WTC11 (cell line): ENCODE results near the gene ARHGAP8. TPM values are rescaled to one million over a fixed set of nuclear protein-coding genes. Genes with fewer than 3 reads are reported as not detected.
A peak's percentile ranks its signal among the peaks of the same experiment; 100 is the strongest.

ENCODE experiments used
- ATAC-seq: fragments of 200-7000 bp; cut with Tn5 transposase; 2 replicates; pipeline ENCODE4 v1.10.0; 2021; ENCODE audit warnings: mild to moderate bottlenecking, moderate library complexity
- CTCF ChIA-PET: fragments of 300-600 bp; sonication (Branson Sonifier 250); formaldehyde crosslinking; loops from one replicate; lab custom pipeline; 2021; ENCODE audit warnings: antibody characterized with exemption; lab: Charles Lee
- POLR2A ChIA-PET: fragments of 350-600 bp; sonication (Branson Sonifier 250); formaldehyde crosslinking; loops from one replicate; lab custom pipeline; 2021; ENCODE audit warnings: antibody characterized with exemption; lab: Charles Lee
- DNase-seq: peaks from one replicate; pipeline ENCODE4 v3.0.0; 2021; ENCODE audit warnings: low spot score
- H3K27ac Mint-ChIP-seq: 2 replicates; pipeline ENCODE4 v1.8.0; 2021; ENCODE audit warnings: mixed read lengths
- H3K27me3 Mint-ChIP-seq: 2 replicates; pipeline ENCODE4 v1.8.0; 2021; ENCODE audit warnings: low read depth, mild to moderate bottlenecking, moderate library complexity, mixed read lengths
- H3K36me3 Mint-ChIP-seq: 2 replicates; pipeline ENCODE4 v1.8.0; 2021; ENCODE audit warnings: mixed read lengths
- H3K4me1 Mint-ChIP-seq: 2 replicates; pipeline ENCODE4 v1.8.0; 2022; ENCODE audit warnings: mixed read lengths
- H3K4me3 Mint-ChIP-seq: 2 replicates; pipeline ENCODE4 v1.8.0; 2021; ENCODE audit warnings: mild to moderate bottlenecking, moderate library complexity, mixed read lengths
- H3K9me3 Mint-ChIP-seq: 2 replicates; pipeline ENCODE4 v1.8.0; 2021; ENCODE audit warnings: mixed read lengths
- AFF4 ChIP-seq: sonication (generic); formaldehyde crosslinking; IDR thresholded peaks from 2 replicates; pipeline ENCODE4 v1.8.1; 2023; ENCODE audit warnings: mild to moderate bottlenecking, missing genetic modification reagents, borderline replicate concordance
- CREB1 ChIP-seq: sonication (generic); formaldehyde crosslinking; IDR thresholded peaks from 2 replicates; pipeline ENCODE4 v1.8.0; 2023; ENCODE audit warnings: mild to moderate bottlenecking, missing genetic modification reagents
- E2F1 ChIP-seq: sonication (generic); formaldehyde crosslinking; IDR thresholded peaks from 2 replicates; pipeline ENCODE4 v1.8.0; 2022; ENCODE audit warnings: mild to moderate bottlenecking, missing genetic modification reagents
- FOXK1 ChIP-seq: sonication (generic); formaldehyde crosslinking; IDR thresholded peaks from 2 replicates; pipeline ENCODE4 v1.8.0; 2022; ENCODE audit warnings: mild to moderate bottlenecking, moderate library complexity, missing genetic modification reagents
- FOXP1 ChIP-seq: sonication (generic); formaldehyde crosslinking; IDR thresholded peaks from 2 replicates; pipeline ENCODE4 v1.8.0; 2022; ENCODE audit warnings: missing genetic modification reagents, mild to moderate bottlenecking, moderate library complexity, borderline replicate concordance
- FOXP4 ChIP-seq: sonication (generic); formaldehyde crosslinking; IDR thresholded peaks from 2 replicates; pipeline ENCODE4 v1.8.0; 2022; ENCODE audit warnings: mild to moderate bottlenecking, missing genetic modification reagents
- GABPB1 ChIP-seq: sonication (generic); formaldehyde crosslinking; IDR thresholded peaks from 2 replicates; pipeline ENCODE4 v1.8.1; 2023; ENCODE audit warnings: mild to moderate bottlenecking, missing genetic modification reagents
- GRHL2 ChIP-seq: fragments of 250-450 bp; sonication (Bioruptor Pico); IDR thresholded peaks from 2 replicates; pipeline ENCODE4 v1.8.0; 2022; ENCODE audit warnings: mild to moderate bottlenecking, moderate library complexity; ENCODE audit not compliant: insufficient replicate concordance, severe bottlenecking
- JAZF1 ChIP-seq: fragments of 250-450 bp; sonication (Bioruptor Pico); IDR thresholded peaks from 2 replicates; pipeline ENCODE4 v1.9.0; 2021; ENCODE audit warnings: moderate library complexity, mild to moderate bottlenecking, inconsistent platforms
- NR1H2 ChIP-seq: sonication (generic); formaldehyde crosslinking; IDR thresholded peaks from 2 replicates; pipeline ENCODE4 v1.9.0; 2021; ENCODE audit warnings: mild to moderate bottlenecking, moderate library complexity, missing genetic modification reagents
- NR2C2 ChIP-seq: sonication (generic); formaldehyde crosslinking; IDR thresholded peaks from 2 replicates; pipeline ENCODE4 v1.8.0; 2022; ENCODE audit warnings: mild to moderate bottlenecking, missing genetic modification reagents
- NR3C1 ChIP-seq: sonication (generic); formaldehyde crosslinking; conservative IDR thresholded peaks from 2 replicates; pipeline ENCODE4 v1.8.1; 2023; ENCODE audit warnings: low read depth, mild to moderate bottlenecking, missing genetic modification reagents
- PRRX2 ChIP-seq: fragments of 250-450 bp; sonication (Bioruptor Pico); IDR thresholded peaks from 2 replicates; pipeline ENCODE4 v1.8.0; 2021; ENCODE audit warnings: mild to moderate bottlenecking
- SMAD3 ChIP-seq: sonication (generic); formaldehyde crosslinking; IDR thresholded peaks from 2 replicates; pipeline ENCODE4 v1.8.0; 2022; ENCODE audit warnings: missing genetic modification reagents, mild to moderate bottlenecking, borderline replicate concordance
- SOX15 ChIP-seq: fragments of 250-450 bp; sonication (Bioruptor Pico); IDR thresholded peaks from 2 replicates; pipeline ENCODE4 v1.9.0; 2021; ENCODE audit warnings: mild to moderate bottlenecking
- TEAD1 ChIP-seq: sonication (generic); formaldehyde crosslinking; IDR thresholded peaks from 2 replicates; pipeline ENCODE4 v1.8.0; 2022; ENCODE audit warnings: mild to moderate bottlenecking, missing genetic modification reagents
- TEAD4 ChIP-seq: sonication (generic); formaldehyde crosslinking; IDR thresholded peaks from 2 replicates; pipeline ENCODE4 v1.8.0; 2022; ENCODE audit warnings: mild to moderate bottlenecking, missing genetic modification reagents
- ZNF416 ChIP-seq: fragments of 250-450 bp; sonication (Bioruptor Pico); IDR thresholded peaks from 2 replicates; pipeline ENCODE4 v1.9.0; 2021; ENCODE audit warnings: mild to moderate bottlenecking, inconsistent platforms
- total RNA-seq: library from RNA; stranded (reverse); gene quantifications from 3 replicates; pipeline ENCODE4 v1.2.3, GENCODE V29; 2021
- TF ChIP-seq, protein P1 (sequence below): sonication (generic); formaldehyde crosslinking; IDR thresholded peaks from 2 replicates; pipeline ENCODE4 v1.8.0; 2022; ENCODE audit warnings: mild to moderate bottlenecking, missing genetic modification reagents
- TF ChIP-seq, protein P2 (sequence below): fragments of 250-450 bp; sonication (Bioruptor Pico); IDR thresholded peaks from 2 replicates; pipeline ENCODE4 v1.9.0; 2021; ENCODE audit warnings: moderate library complexity, mild to moderate bottlenecking, inconsistent platforms, borderline replicate concordance

ARHGAP8 gene
- total RNA-seq, 1 experiment from 2014 or later: 61.4 TPM

DNA sequence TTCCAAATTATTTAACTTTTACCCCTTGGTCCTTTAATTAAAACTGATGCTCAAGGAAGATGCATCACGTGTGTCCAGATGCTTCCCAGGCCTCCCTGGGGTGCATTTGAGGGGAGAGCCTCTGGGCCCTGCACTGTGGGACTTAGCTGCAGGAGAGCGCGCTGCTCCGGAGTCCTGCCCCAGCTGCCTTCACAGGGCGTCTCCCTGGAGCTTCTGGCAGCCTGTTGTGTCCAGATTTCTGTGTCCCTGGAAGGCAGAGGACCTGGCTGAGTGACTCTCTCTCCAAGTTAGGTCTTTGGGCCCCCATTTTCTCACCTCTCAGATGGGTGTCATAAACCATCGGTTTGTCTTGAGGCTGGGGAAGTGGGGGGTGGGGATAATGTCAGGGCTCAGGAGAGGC lies 3.0 kb downstream of the ARHGAP8 start:
- DNase-seq: no peak
- CTCF ChIA-PET: interaction anchor here (1.5 to 2.0 kb wide), 3 partner anchors 65 to 762 kb away, joined by 4 to 10 read pairs (median 5); no protein-coding TSS in a partner anchor
- Mint-ChIP-seq H3K4me3 (peak overlapping the region; percentile 57), H3K27ac (peak overlapping the region; percentile 67), H3K36me3 (no peaks in the 10 kb centered on the region; the same call in 1 of the 2 replicates), H3K27me3 (no peaks in the 10 kb centered on the region), H3K9me3 (peaks cover 2% of the 10 kb centered on the region; the same call in 1 of the 2 replicates), H3K4me1 (peaks cover 53% of the 10 kb centered on the region)
- ATAC-seq: 0 out of 2 replicates have a peak, but pooled peaks have one; percentile 6
- no peak for TF ChIP-seq ZNF416 (CRISPR knock-in tag)
- TF ChIP-seq SMAD3 (CRISPR knock-in tag): no peak
- TF ChIP-seq AFF4: no peak
- TF ChIP-seq FOXP1 (CRISPR knock-in tag): no peak
- no peak for TF ChIP-seq PRRX2 (CRISPR knock-in tag)
- no peak for TF ChIP-seq TEAD1 (CRISPR knock-in tag)
- TF ChIP-seq SOX15 (CRISPR knock-in tag): no peak
- TF ChIP-seq FOXP4: no peak
- no peak for TF ChIP-seq GABPB1
- no peak for TF ChIP-seq NR3C1 (CRISPR knock-in tag)
- TF ChIP-seq GRHL2 (CRISPR knock-in tag): no peak
- no peak for TF ChIP-seq NR1H2 (CRISPR knock-in tag)
- TF ChIP-seq, protein P1, sequence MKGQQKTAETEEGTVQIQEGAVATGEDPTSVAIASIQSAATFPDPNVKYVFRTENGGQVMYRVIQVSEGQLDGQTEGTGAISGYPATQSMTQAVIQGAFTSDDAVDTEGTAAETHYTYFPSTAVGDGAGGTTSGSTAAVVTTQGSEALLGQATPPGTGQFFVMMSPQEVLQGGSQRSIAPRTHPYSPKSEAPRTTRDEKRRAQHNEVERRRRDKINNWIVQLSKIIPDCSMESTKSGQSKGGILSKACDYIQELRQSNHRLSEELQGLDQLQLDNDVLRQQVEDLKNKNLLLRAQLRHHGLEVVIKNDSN (CRISPR knock-in tag): no peak
- no peak for TF ChIP-seq TEAD4 (CRISPR knock-in tag)
- no peak for TF ChIP-seq FOXK1 (CRISPR knock-in tag)
- TF ChIP-seq JAZF1 (CRISPR knock-in tag): no peak
- TF ChIP-seq CREB1 (CRISPR knock-in tag): no peak
- TF ChIP-seq NR2C2: no peak
- TF ChIP-seq E2F1 (CRISPR knock-in tag): no peak
- TF ChIP-seq, protein P2, sequence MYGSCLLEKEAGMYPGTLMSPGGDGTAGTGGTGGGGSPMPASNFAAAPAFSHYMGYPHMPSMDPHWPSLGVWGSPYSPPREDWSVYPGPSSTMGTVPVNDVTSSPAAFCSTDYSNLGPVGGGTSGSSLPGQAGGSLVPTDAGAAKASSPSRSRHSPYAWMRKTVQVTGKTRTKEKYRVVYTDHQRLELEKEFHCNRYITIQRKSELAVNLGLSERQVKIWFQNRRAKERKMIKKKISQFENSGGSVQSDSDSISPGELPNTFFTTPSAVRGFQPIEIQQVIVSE (CRISPR knock-in tag): no peak
- POLR2A ChIA-PET: interaction anchor here (1.2 kb wide), 1 partner anchor 25 kb away, joined by 3 read pairs; no protein-coding TSS in a partner anchor
